Neural progenitor cell (in vitro differentiated cells): Measurements from ENCODE around the gene FEM1B. TPM values are rescaled to one million over a fixed set of nuclear protein-coding genes. Genes with fewer than 3 reads are reported as not detected.

ENCODE experiments used
- DNase-seq: peaks from one replicate; pipeline ENCODE4 v3.0.0-alpha.2; 2016; ENCODE audit warnings: low spot score
- H2AFZ ChIP-seq: fragments of 200-600 bp; sonication (generic); replicated peaks from 2 replicates; pipeline ENCODE4 v1.6.1; 2016; ENCODE audit warnings: antibody characterized with exemption
- H3F3A ChIP-seq: fragments of 200-600 bp; sonication (generic); 2 replicates; pipeline ENCODE4 v1.6.1; 2016; ENCODE audit warnings: antibody characterized with exemption, low read depth
- H3K27ac ChIP-seq: fragments of 200-600 bp; sonication (generic); 2 replicates; pipeline ENCODE4 v1.5.1; 2016; ENCODE audit warnings: mild to moderate bottlenecking
- H3K27me3 ChIP-seq: fragments of 200-600 bp; sonication (generic); 2 replicates; pipeline ENCODE4 v1.6.1; 2016; ENCODE audit warnings: mild to moderate bottlenecking, moderate library complexity
- H3K36me3 ChIP-seq: fragments of 200-600 bp; sonication (generic); 2 replicates; pipeline ENCODE4 v1.5.1; 2016
- H3K4me1 ChIP-seq: fragments of 200-600 bp; sonication (generic); 2 replicates; pipeline ENCODE4 v1.6.1; 2016; ENCODE audit warnings: mixed run types
- H3K4me2 ChIP-seq: fragments of 200-600 bp; sonication (generic); 2 replicates; pipeline ENCODE4 v1.6.1; 2016
- H3K4me3 ChIP-seq: fragments of 200-600 bp; sonication (generic); 2 replicates; pipeline ENCODE4 v1.5.1; 2016
- H3K79me2 ChIP-seq: fragments of 200-600 bp; sonication (generic); 2 replicates; pipeline ENCODE4 v1.6.1; 2016; ENCODE audit warnings: low read depth
- H3K9ac ChIP-seq: fragments of 200-600 bp; sonication (generic); 2 replicates; pipeline ENCODE4 v1.6.1; 2016
- H3K9me3 ChIP-seq: fragments of 200-600 bp; sonication (generic); 2 replicates; pipeline ENCODE4 v1.5.1; 2016; ENCODE audit warnings: low read depth
- H4K20me1 ChIP-seq: fragments of 200-600 bp; sonication (generic); 2 replicates; pipeline ENCODE4 v1.6.1; 2016; ENCODE audit warnings: low read depth
- H3K27ac Mint-ChIP-seq: 3 replicates; pipeline ENCODE4 v1.8.0; 2021; ENCODE audit warnings: mixed read lengths
- H3K27me3 Mint-ChIP-seq: 2 replicates; pipeline ENCODE4 v1.8.0; 2022; ENCODE audit warnings: low read depth, mild to moderate bottlenecking, inconsistent platforms, moderate library complexity, mixed read lengths; ENCODE audit not compliant: insufficient read depth
- H3K36me3 Mint-ChIP-seq: 3 replicates; pipeline ENCODE4 v1.8.0; 2021; ENCODE audit warnings: mixed read lengths
- H3K4me1 Mint-ChIP-seq: 3 replicates; pipeline ENCODE4 v1.8.0; 2021; ENCODE audit warnings: mixed read lengths
- H3K4me3 Mint-ChIP-seq: 3 replicates; pipeline ENCODE4 v1.8.0; 2021; ENCODE audit warnings: mild to moderate bottlenecking, moderate library complexity, mixed read lengths
- H3K9me3 Mint-ChIP-seq: 3 replicates; pipeline ENCODE4 v1.8.0; 2020; ENCODE audit warnings: mixed read lengths
- CTCF ChIP-seq: fragments of 200-600 bp; sonication (generic); IDR thresholded peaks from 2 replicates; pipeline ENCODE4 v1.5.1; 2017; ENCODE audit warnings: antibody characterized with exemption, mild to moderate bottlenecking
- EZH2 ChIP-seq: fragments of 200-600 bp; sonication (generic); IDR thresholded peaks from 2 replicates; pipeline ENCODE4 v1.6.1; 2017; ENCODE audit warnings: antibody characterized with exemption, mild to moderate bottlenecking, moderate library complexity
- EZH2phosphoT487 ChIP-seq: fragments of 200-600 bp; sonication (generic); IDR thresholded peaks from 2 replicates; pipeline ENCODE4 v1.6.1; 2017; ENCODE audit warnings: antibody characterized with exemption
- total RNA-seq: library from RNA; depleted of rRNA; stranded (reverse); fragments of >200 nt; gene quantifications from 2 replicates; pipeline ENCODE4 v1.2.3, GENCODE V29; 2015; ENCODE audit warnings: low replicate concordance

The FEM1B gene
- total RNA-seq, 1 donor from 2014 or later: 80.0 TPM

- H3F3A ChIP-seq: peaks cover 22% of the 10 kb centered on the region
- peaks cover 20% of the 10 kb centered on the region for H3K4me1 ChIP-seq
- H3K27me3 Mint-ChIP-seq: peaks cover 11% of the 10 kb centered on the region
- H3K79me2 ChIP-seq: no peaks in the 10 kb centered on the region
- H2AFZ ChIP-seq: peak overlapping the region; percentile 17
- no peak overlapping the region for H3K4me2 ChIP-seq
- H3K27ac ChIP-seq: no peak overlapping the region
- no peaks in the 10 kb centered on the region for H4K20me1 ChIP-seq
- H3K4me1 Mint-ChIP-seq: peaks cover 38% of the 10 kb centered on the region
- H3K36me3 ChIP-seq: no peaks in the 10 kb centered on the region
- H3K36me3 Mint-ChIP-seq: no peaks in the 10 kb centered on the region
- TF ChIP-seq EZH2 (no peak), CTCF (no peak), EZH2phosphoT487 (no peak)
- no peak overlapping the region for H3K9ac ChIP-seq
- no peak overlapping the region for H3K4me3 Mint-ChIP-seq
- H3K27ac Mint-ChIP-seq: peak overlapping the region; percentile 63
- no peaks in the 10 kb centered on the region for H3K9me3 ChIP-seq
- H3K27me3 ChIP-seq: no peaks in the 10 kb centered on the region
- H3K9me3 Mint-ChIP-seq: no peaks in the 10 kb centered on the region
- no peak overlapping the region for H3K4me3 ChIP-seq
- DNase-seq: no peak
Observed at GRCh38 chr15:68312701-68313204, 35.2 kb downstream of the FEM1B start.

- H3K27ac Mint-ChIP-seq: peak overlapping the region; percentile 85
- H3K4me2 ChIP-seq: no peak overlapping the region
Observed at GRCh38 chr15:68313501-68314410, 36.2 kb downstream of the FEM1B start.

GRCh38 chr15:68314563-68314962 lies 37.0 kb downstream of the FEM1B start:
- H3K4me1 ChIP-seq: peaks cover 20% of the 10 kb centered on the region
- H3K36me3 ChIP-seq: no peaks in the 10 kb centered on the region
- Mint-ChIP-seq H3K4me1 (peaks cover 38% of the 10 kb centered on the region), H3K36me3 (no peaks in the 10 kb centered on the region), H3K27ac (peak overlapping the region; percentile 85), H3K9me3 (no peaks in the 10 kb centered on the region), H3K4me3 (peak overlapping the region; percentile 57), H3K27me3 (peaks cover 11% of the 10 kb centered on the region)
- no peak overlapping the region for H3K9ac ChIP-seq
- H3K4me2 ChIP-seq: no peak overlapping the region
- H3K79me2 ChIP-seq: no peaks in the 10 kb centered on the region
- no peak overlapping the region for H3K27ac ChIP-seq
- no peak for DNase-seq
- H3K4me3 ChIP-seq: no peak overlapping the region
- no peak overlapping the region for H2AFZ ChIP-seq
- H3K27me3 ChIP-seq: no peaks in the 10 kb centered on the region
- no peaks in the 10 kb centered on the region for H4K20me1 ChIP-seq
- H3F3A ChIP-seq: peaks cover 22% of the 10 kb centered on the region
- TF ChIP-seq EZH2phosphoT487: no peak
- TF ChIP-seq EZH2: no peak
- no peak for TF ChIP-seq CTCF
- no peaks in the 10 kb centered on the region for H3K9me3 ChIP-seq

More at GRCh38 chr15:68313501-68314410, 36.2 kb downstream of the FEM1B start:
- no peak overlapping the region for H3K27ac ChIP-seq
- no peak overlapping the region for H3K9ac ChIP-seq
- H3K27me3 ChIP-seq: no peaks in the 10 kb centered on the region
- no peak overlapping the region for H2AFZ ChIP-seq
- no peaks in the 10 kb centered on the region for H4K20me1 ChIP-seq
- Mint-ChIP-seq H3K4me1 (peaks cover 38% of the 10 kb centered on the region), H3K4me3 (no peak overlapping the region), H3K9me3 (no peaks in the 10 kb centered on the region), H3K27me3 (peaks cover 11% of the 10 kb centered on the region), H3K36me3 (no peaks in the 10 kb centered on the region)
- no peak overlapping the region for H3K4me3 ChIP-seq
- no peaks in the 10 kb centered on the region for H3K36me3 ChIP-seq
- peaks cover 22% of the 10 kb centered on the region for H3F3A ChIP-seq
- H3K4me1 ChIP-seq: peaks cover 20% of the 10 kb centered on the region
- no peaks in the 10 kb centered on the region for H3K79me2 ChIP-seq
- no peak for TF ChIP-seq EZH2
- DNase-seq: no peak
- no peaks in the 10 kb centered on the region for H3K9me3 ChIP-seq

GRCh38 chr15:68315035-68315434 lies 37.5 kb downstream of the FEM1B start:
- no peak overlapping the region for H3K9ac ChIP-seq
- H3K9me3 ChIP-seq: no peaks in the 10 kb centered on the region
- peak overlapping the region; percentile 60 for H3K4me2 ChIP-seq
- Mint-ChIP-seq H3K27me3 (peaks cover 11% of the 10 kb centered on the region), H3K36me3 (no peaks in the 10 kb centered on the region), H3K9me3 (no peaks in the 10 kb centered on the region), H3K4me1 (peaks cover 38% of the 10 kb centered on the region), H3K27ac (peak overlapping the region; percentile 85), H3K4me3 (no peak overlapping the region)
- peaks cover 18% of the 10 kb centered on the region for H3K4me1 ChIP-seq
- H3K4me3 ChIP-seq: no peak overlapping the region
- no peaks in the 10 kb centered on the region for H3K79me2 ChIP-seq
- TF ChIP-seq EZH2 (no peak), CTCF (no peak), EZH2phosphoT487 (no peak)
- no peaks in the 10 kb centered on the region for H4K20me1 ChIP-seq
- DNase-seq: no peak
- no peaks in the 10 kb centered on the region for H3K36me3 ChIP-seq
- H3F3A ChIP-seq: peaks cover 22% of the 10 kb centered on the region
- H3K27ac ChIP-seq: no peak overlapping the region
- no peak overlapping the region for H2AFZ ChIP-seq
- H3K27me3 ChIP-seq: no peaks in the 10 kb centered on the region
